ENCODE measurements around the gene GDF15. TPM values are rescaled to one million over a fixed set of nuclear protein-coding genes. Genes with fewer than 3 reads are reported as not detected.

The GDF15 gene
- total RNA-seq, 1 experiment from 2014 or later = 425 TPM

GRCh38 chr19:18386543-18387271 lies 749 bp downstream of the GDF15 start (continued):
- TF ChIP-seq EZH2 (IDR thresholded peaks at IDR 0.05) (no peak), EGR1 (IDR thresholded peaks at IDR 0.05; ENCODE audit: low read depth) (no peak; the same call in 1 of the 2 replicates), POLR2A (IDR thresholded peaks at IDR 0.05; ENCODE audit: borderline replicate concordance, extremely low read depth, insufficient read depth, insufficient read length) (no peak), YY1 (IDR thresholded peaks at IDR 0.05; ENCODE audit: extremely low read depth, insufficient replicate concordance, low read depth, low read length) (no peak), ELF1 (IDR thresholded peaks at IDR 0.05; ENCODE audit: borderline replicate concordance, low read depth) (no peak), CEBPB (IDR thresholded peaks at IDR 0.05; ENCODE audit: low read depth) (no peak; the same call in 1 of the 2 replicates), SIN3A (IDR thresholded peaks at IDR 0.05; ENCODE audit: low read depth) (0 out of 2 replicates have a peak, but pooled peaks have one; percentile 7), CBX3 (IDR thresholded peaks at IDR 0.05; ENCODE audit: low read depth) (no peak)
- TF ChIP-seq, protein P1, sequence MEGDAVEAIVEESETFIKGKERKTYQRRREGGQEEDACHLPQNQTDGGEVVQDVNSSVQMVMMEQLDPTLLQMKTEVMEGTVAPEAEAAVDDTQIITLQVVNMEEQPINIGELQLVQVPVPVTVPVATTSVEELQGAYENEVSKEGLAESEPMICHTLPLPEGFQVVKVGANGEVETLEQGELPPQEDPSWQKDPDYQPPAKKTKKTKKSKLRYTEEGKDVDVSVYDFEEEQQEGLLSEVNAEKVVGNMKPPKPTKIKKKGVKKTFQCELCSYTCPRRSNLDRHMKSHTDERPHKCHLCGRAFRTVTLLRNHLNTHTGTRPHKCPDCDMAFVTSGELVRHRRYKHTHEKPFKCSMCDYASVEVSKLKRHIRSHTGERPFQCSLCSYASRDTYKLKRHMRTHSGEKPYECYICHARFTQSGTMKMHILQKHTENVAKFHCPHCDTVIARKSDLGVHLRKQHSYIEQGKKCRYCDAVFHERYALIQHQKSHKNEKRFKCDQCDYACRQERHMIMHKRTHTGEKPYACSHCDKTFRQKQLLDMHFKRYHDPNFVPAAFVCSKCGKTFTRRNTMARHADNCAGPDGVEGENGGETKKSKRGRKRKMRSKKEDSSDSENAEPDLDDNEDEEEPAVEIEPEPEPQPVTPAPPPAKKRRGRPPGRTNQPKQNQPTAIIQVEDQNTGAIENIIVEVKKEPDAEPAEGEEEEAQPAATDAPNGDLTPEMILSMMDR (IDR thresholded peaks at IDR 0.05 in 2 of 3, conservative IDR thresholded peaks at IDR 0.05 in 1 of 3; ENCODE audit: borderline replicate concordance in 1 of 3, insufficient read depth in 1 of 3, low read depth in 2 of 3, low read length in 2 of 3) = no peak

DNA sequence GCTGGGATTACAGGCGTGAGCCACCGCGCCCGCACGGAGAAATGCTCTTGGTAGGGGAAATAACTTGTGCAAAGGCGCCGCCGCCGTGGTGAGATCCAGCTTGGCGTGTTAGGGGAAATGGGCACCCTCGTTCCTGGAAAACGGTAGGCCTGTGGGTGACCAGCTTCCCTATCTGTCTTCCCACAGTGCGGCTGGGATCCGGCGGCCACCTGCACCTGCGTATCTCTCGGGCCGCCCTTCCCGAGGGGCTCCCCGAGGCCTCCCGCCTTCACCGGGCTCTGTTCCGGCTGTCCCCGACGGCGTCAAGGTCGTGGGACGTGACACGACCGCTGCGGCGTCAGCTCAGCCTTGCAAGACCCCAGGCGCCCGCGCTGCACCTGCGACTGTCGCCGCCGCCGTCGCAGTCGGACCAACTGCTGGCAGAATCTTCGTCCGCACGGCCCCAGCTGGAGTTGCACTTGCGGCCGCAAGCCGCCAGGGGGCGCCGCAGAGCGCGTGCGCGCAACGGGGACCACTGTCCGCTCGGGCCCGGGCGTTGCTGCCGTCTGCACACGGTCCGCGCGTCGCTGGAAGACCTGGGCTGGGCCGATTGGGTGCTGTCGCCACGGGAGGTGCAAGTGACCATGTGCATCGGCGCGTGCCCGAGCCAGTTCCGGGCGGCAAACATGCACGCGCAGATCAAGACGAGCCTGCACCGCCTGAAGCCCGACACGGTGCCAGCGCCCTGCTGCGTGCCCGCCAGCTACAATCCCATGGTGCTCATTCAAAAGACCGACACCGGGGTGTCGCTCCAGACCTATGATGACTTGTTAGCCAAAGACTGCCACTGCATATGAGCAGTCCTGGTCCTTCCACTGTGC lies 2.4 kb downstream of the GDF15 start:
- Histone ChIP-seq H3K9ac (ENCODE audit: low read length) (peak overlapping the region; percentile 71; the same call in 1 of the 2 replicates), H3K9me3 (ENCODE audit: control insufficient read depth in 1 of 2, insufficient read depth in 1 of 2, low read depth in 1 of 2, low read length in 2 of 2) (no peaks in the 10 kb centered on the region), H3K4me1 (ENCODE audit: control insufficient read depth in 1 of 2, insufficient read depth in 2 of 2, low read length in 2 of 2) (peaks cover 40 to 79% of the 10 kb centered on the region in 2 experiments), H3K27me3 (ENCODE audit: insufficient read depth, low read length) (no peaks in the 10 kb centered on the region), H2AFZ (ENCODE audit: low read depth, low read length, poor library complexity, severe bottlenecking) (no peak overlapping the region), H3K9me2 (ENCODE audit: insufficient read depth) (no peaks in the 10 kb centered on the region), H3K36me3 (ENCODE audit: control insufficient read depth in 1 of 2, insufficient read depth in 2 of 2, low read length in 2 of 2) (peaks cover 0 to 6% of the 10 kb centered on the region in 2 experiments; a peak in 2 of 4 replicates), H3K27ac (ENCODE audit: low read depth, low read length) (peak overlapping the region; percentile 82), H3K4me2 (ENCODE audit: low read length) (peak overlapping the region; percentile 96), H3K4me3 (replicated peaks in 1 of 2; ENCODE audit: low read depth in 1 of 2, low read length in 2 of 2) (peak overlapping the region; percentile 71 to 91), H3K79me2 (ENCODE audit: insufficient read depth, low read length) (peaks cover 16% of the 10 kb centered on the region), H4K20me1 (ENCODE audit: insufficient read depth) (no peaks in the 10 kb centered on the region)
- ATAC-seq (peak; percentile 73), DNase-seq (ENCODE audit: low read depth, low spot score) (no peak)
- BruUV-seq (replicated peaks) = no TSS peak
- TF ChIP-seq EGR1 (IDR thresholded peaks at IDR 0.05; ENCODE audit: low read depth) (no peak), SP1 (IDR thresholded peaks at IDR 0.05; ENCODE audit: low read depth) (peak; percentile 41; the same call in 1 of the 2 replicates), POLR2A (IDR thresholded peaks at IDR 0.05; ENCODE audit: borderline replicate concordance, extremely low read depth, insufficient read depth, insufficient read length) (no peak), FOSL1 (IDR thresholded peaks at IDR 0.05; ENCODE audit: low read depth) (no peak), CBX3 (IDR thresholded peaks at IDR 0.05; ENCODE audit: low read depth) (peak; percentile 84), POLR2AphosphoS5 (IDR thresholded peaks at IDR 0.05; ENCODE audit: low read depth, low read length) (peak; percentile 35), EZH2phosphoT487 (IDR thresholded peaks at IDR 0.05; ENCODE audit: borderline replicate concordance) (no peak), ELF1 (IDR thresholded peaks at IDR 0.05; ENCODE audit: borderline replicate concordance, low read depth) (no peak), JUND (IDR thresholded peaks at IDR 0.05) (peak; percentile 51; the same call in 1 of the 2 replicates), ZFX (IDR thresholded peaks at IDR 0.05) (0 out of 2 replicates have a peak, but pooled peaks have one; percentile 15), RAD21 (IDR thresholded peaks at IDR 0.05; ENCODE audit: low read depth) (peak; percentile 55), SIN3A (IDR thresholded peaks at IDR 0.05; ENCODE audit: low read depth) (peak; percentile 38)
- TF ChIP-seq, protein P1 (IDR thresholded peaks at IDR 0.05 in 2 of 3, conservative IDR thresholded peaks at IDR 0.05 in 1 of 3; ENCODE audit: borderline replicate concordance in 1 of 3, insufficient read depth in 1 of 3, low read depth in 2 of 3, low read length in 2 of 3) = peak; percentile 53 to 98 (median 88); a peak in 5 of 6 replicates
- TF ChIP-seq, protein P2, sequence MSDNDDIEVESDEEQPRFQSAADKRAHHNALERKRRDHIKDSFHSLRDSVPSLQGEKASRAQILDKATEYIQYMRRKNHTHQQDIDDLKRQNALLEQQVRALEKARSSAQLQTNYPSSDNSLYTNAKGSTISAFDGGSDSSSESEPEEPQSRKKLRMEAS (IDR thresholded peaks at IDR 0.05) = peak; percentile 93
- ChIA-PET CTCF (interaction anchor here (0.7 to 2.6 kb wide), 9 partner anchors 8 to 579 kb away, joined by 3 to 11 read pairs (median 4); partner anchors contain the start of gene SSBP4), RAD21 (ENCODE audit: low non-redundant PET in 1 of 2, low total read pairs in 2 of 2, uncharacterized antibody in 2 of 2, unreplicated experiment in 2 of 2) (interaction anchor here in 1 of 2 experiments (0.9 kb wide), 1 partner anchor 25 kb away, joined by 4 read pairs; no protein-coding TSS in a partner anchor), POLR2A (interaction anchor here (0.7 to 5.7 kb wide), 16 partner anchors 8 to 112 kb away, joined by 3 to 58 read pairs (median 4); partner anchors contain the start of genes IQCN and JUND)
- intact Hi-C loops (cut with micrococcal nuclease) = no loop called here

Measured in HCT116 (cell line).